Measurements from ENCODE around the gene ADAMTS4. TPM values are rescaled to one million over a fixed set of nuclear protein-coding genes. Genes with fewer than 3 reads are reported as not detected.

Gene ADAMTS4
- total RNA-seq, 4 donors from 2014 or later = 2.5 to 126 (median 12.0) TPM

GRCh38 chr1:161222175-161223019, 23.5 kb upstream of the ADAMTS4 start:
- no peaks in the 10 kb centered on the region for H3K27me3 ChIP-seq
- H3K27ac ChIP-seq (replicated peaks in 1 of 4) = no peak overlapping the region
- H3K4me3 ChIP-seq = no peak overlapping the region
- H3K36me3 ChIP-seq = no peaks in the 10 kb centered on the region
- no peak for TF ChIP-seq POLR2AphosphoS5 (IDR thresholded peaks at IDR 0.05)
- TF ChIP-seq CTCF (IDR thresholded peaks at IDR 0.05) = no peak
- TF ChIP-seq POLR2A (IDR thresholded peaks at IDR 0.05; ENCODE audit: low read depth) = no peak
- TF ChIP-seq EP300 (IDR thresholded peaks at IDR 0.05) = no peak
- intact Hi-C loops (cut with DNase I) = no loop called here
- 80% methylated on average over 6 of the region's 6 CpGs for WGBS
- no peak for DNase-seq (ENCODE audit: extremely low spot score)
- H3K4me1 ChIP-seq = peaks cover 19 to 22% (median 20%) of the 10 kb centered on the region in 4 donors
- H3K9me3 ChIP-seq = no peaks in the 10 kb centered on the region

GRCh38 chr1:161220002-161220401, 21.1 kb upstream of the ADAMTS4 start:
- TF ChIP-seq CTCF (IDR thresholded peaks at IDR 0.05) (no peak), POLR2A (IDR thresholded peaks at IDR 0.05; ENCODE audit: low read depth) (no peak), EP300 (IDR thresholded peaks at IDR 0.05) (no peak), POLR2AphosphoS5 (IDR thresholded peaks at IDR 0.05) (no peak)
- peaks cover 1 to 3% (median 2%) of the 10 kb centered on the region in 4 donors for H3K4me1 ChIP-seq
- peaks cover under 1 to 4% (median 2%) of the 10 kb centered on the region in 4 donors for H3K36me3 ChIP-seq
- DNase-seq (ENCODE audit: extremely low spot score) = no peak
- 84% methylated on average over 5 of the region's 5 CpGs for WGBS
- H3K27me3 ChIP-seq = no peaks in the 10 kb centered on the region
- intact Hi-C loops (cut with DNase I) = no loop called here
- H3K4me3 ChIP-seq = no peak overlapping the region
- H3K9me3 ChIP-seq = no peaks in the 10 kb centered on the region
- no peak overlapping the region for H3K27ac ChIP-seq (replicated peaks in 1 of 4)

- Histone ChIP-seq H3K27ac (replicated peaks in 1 of 4) (no peak overlapping the region), H3K36me3 (peaks cover 7 to 11% (median 9%) of the 10 kb centered on the region in 4 donors), H3K4me3 (no peak overlapping the region), H3K27me3 (no peaks in the 10 kb centered on the region), H3K4me1 (no peaks in the 10 kb centered on the region), H3K9me3 (no peaks in the 10 kb centered on the region)
- DNase-seq (ENCODE audit: extremely low spot score) = no peak
- intact Hi-C loops (cut with DNase I) = no loop called here
- no peak for TF ChIP-seq POLR2AphosphoS5 (IDR thresholded peaks at IDR 0.05)
- no peak for TF ChIP-seq POLR2A (IDR thresholded peaks at IDR 0.05; ENCODE audit: low read depth)
- no peak for TF ChIP-seq EP300 (IDR thresholded peaks at IDR 0.05)
- no peak for TF ChIP-seq CTCF (IDR thresholded peaks at IDR 0.05)
- 87% methylated on average over 5 of the region's 5 CpGs for WGBS
Observed at GRCh38 chr1:161219078-161219892, 20.4 kb upstream of the ADAMTS4 start.

- H3K36me3 ChIP-seq = peaks cover 15 to 19% (median 17%) of the 10 kb centered on the region in 4 donors
- H3K9me3 ChIP-seq = no peaks in the 10 kb centered on the region
- no peaks in the 10 kb centered on the region for H3K27me3 ChIP-seq
- WGBS = 76% methylated on average over 8 of the region's 8 CpGs
- no peaks in the 10 kb centered on the region for H3K4me1 ChIP-seq
- DNase-seq (ENCODE audit: extremely low spot score) = no peak
- no peak overlapping the region for H3K27ac ChIP-seq (replicated peaks in 1 of 4)
- TF ChIP-seq EP300 (IDR thresholded peaks at IDR 0.05) (no peak), POLR2AphosphoS5 (IDR thresholded peaks at IDR 0.05) (no peak), POLR2A (IDR thresholded peaks at IDR 0.05; ENCODE audit: low read depth) (no peak), CTCF (IDR thresholded peaks at IDR 0.05) (no peak)
- intact Hi-C loops (cut with DNase I) = no loop called here
- H3K4me3 ChIP-seq = peak overlapping the region in 1 of 4 donors; percentile 31
Observed at GRCh38 chr1:161218301-161219077, 19.6 kb upstream of the ADAMTS4 start.
